ENCODE measurements around the gene TNPO3. TPM values are rescaled to one million over a fixed set of nuclear protein-coding genes. Genes with fewer than 3 reads are reported as not detected.
"Not testable (repeated sequence)": the region's sequence is repeated elsewhere in the genome, so short reads cannot be mapped to it uniquely, and the experiment has no call there.

Gene TNPO3
- total RNA-seq, 1 donor from 2014 or later = 52.5 TPM

GRCh38 chr7:128944487-128945236, 110.2 kb downstream of the TNPO3 start:
- no peak for TF ChIP-seq CTCF (conservative IDR thresholded peaks at IDR 0.05; ENCODE audit: low read depth, low read length)
- no peak overlapping the region for H3K4me3 ChIP-seq (ENCODE audit: low read depth, low read length)
- no peak for DNase-seq (ENCODE audit: low read depth)

GRCh38 chr7:128943251-128943650, 111.7 kb downstream of the TNPO3 start:
- not testable (repeated sequence) for DNase-seq (ENCODE audit: low read depth); H3K4me3 ChIP-seq (ENCODE audit: low read depth, low read length)

GRCh38 chr7:128941946-128942526, 112.9 kb downstream of the TNPO3 start:
- TF ChIP-seq CTCF (conservative IDR thresholded peaks at IDR 0.05; ENCODE audit: low read depth, low read length) = no peak
- no peak for DNase-seq (ENCODE audit: low read depth)
- H3K4me3 ChIP-seq (ENCODE audit: low read depth, low read length) = no peak overlapping the region

- H3K4me3 ChIP-seq (ENCODE audit: low read depth, low read length) = no peak overlapping the region
- DNase-seq (ENCODE audit: low read depth) = no peak
- no peak for TF ChIP-seq CTCF (conservative IDR thresholded peaks at IDR 0.05; ENCODE audit: low read depth, low read length)
Observed at GRCh38 chr7:128941323-128941890, 113.5 kb downstream of the TNPO3 start.

- no peak overlapping the region for H3K4me3 ChIP-seq (ENCODE audit: low read depth, low read length)
- DNase-seq (ENCODE audit: low read depth) = no peak
- TF ChIP-seq CTCF (conservative IDR thresholded peaks at IDR 0.05; ENCODE audit: low read depth, low read length) = no peak
Observed at GRCh38 chr7:128940494-128941322, 114.2 kb downstream of the TNPO3 start.

GRCh38 chr7:128939861-128940410, 115.0 kb downstream of the TNPO3 start:
- DNase-seq (ENCODE audit: low read depth) = no peak
- TF ChIP-seq CTCF (conservative IDR thresholded peaks at IDR 0.05; ENCODE audit: low read depth, low read length) = no peak

More at GRCh38 chr7:128939861-128940410, 115.0 kb downstream of the TNPO3 start:
- H3K4me3 ChIP-seq (ENCODE audit: low read depth, low read length) = no peak overlapping the region

All from epithelial cell of proximal tubule (primary cell).